Fibroblast of the aortic adventitia (primary cell): ENCODE measurements around the gene IWS1. TPM values are rescaled to one million over a fixed set of nuclear protein-coding genes. Genes with fewer than 3 reads are reported as not detected.

ENCODE experiments used
- DNase-seq: peaks from one replicate; pipeline ENCODE4 v3.0.0-alpha.2; 2010; ENCODE audit warnings: low read depth
- H3K4me3 ChIP-seq: 2 replicates; pipeline ENCODE4 v1.5.1; 2011; ENCODE audit warnings: low read depth, mild to moderate bottlenecking, control low read depth, low read length, moderate library complexity
- total RNA-seq: library from RNA; depleted of rRNA; stranded (reverse); fragments of >200 nt; gene quantifications from 2 replicates; pipeline ENCODE4 v1.2.3, GENCODE V29; 2012; ENCODE audit warnings: low replicate concordance
- TF ChIP-seq, protein P1 (sequence below): IDR thresholded peaks from 2 replicates; pipeline ENCODE4 v1.5.1; 2011; ENCODE audit warnings: mild to moderate bottlenecking, low read length, control low read depth, inconsistent platforms; ENCODE audit not compliant: insufficient read depth

IWS1 gene
- total RNA-seq, 1 donor, result 37.7 TPM

DNA sequence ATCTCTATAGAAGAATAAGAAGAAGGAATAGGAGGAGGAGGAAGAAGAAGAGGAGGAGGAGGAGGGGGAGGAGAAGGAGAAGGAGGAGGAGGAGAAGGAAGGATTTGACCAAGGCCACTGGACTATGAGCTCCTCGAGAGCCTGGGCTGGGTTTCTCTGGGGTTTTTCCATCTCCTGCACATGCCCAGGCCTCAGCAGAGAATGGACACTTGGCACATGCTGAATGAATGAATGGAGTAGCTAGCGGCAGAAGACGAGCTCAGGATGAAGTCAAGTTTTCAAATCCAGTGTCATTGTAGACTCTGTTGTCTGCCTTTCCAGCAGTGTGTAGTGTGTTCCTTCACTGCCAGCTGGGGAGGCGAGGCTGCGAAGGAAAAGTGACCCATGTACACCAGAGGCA is 11.4 kb upstream of the IWS1 start:
- DNase-seq, result no peak
- TF ChIP-seq, protein P1, sequence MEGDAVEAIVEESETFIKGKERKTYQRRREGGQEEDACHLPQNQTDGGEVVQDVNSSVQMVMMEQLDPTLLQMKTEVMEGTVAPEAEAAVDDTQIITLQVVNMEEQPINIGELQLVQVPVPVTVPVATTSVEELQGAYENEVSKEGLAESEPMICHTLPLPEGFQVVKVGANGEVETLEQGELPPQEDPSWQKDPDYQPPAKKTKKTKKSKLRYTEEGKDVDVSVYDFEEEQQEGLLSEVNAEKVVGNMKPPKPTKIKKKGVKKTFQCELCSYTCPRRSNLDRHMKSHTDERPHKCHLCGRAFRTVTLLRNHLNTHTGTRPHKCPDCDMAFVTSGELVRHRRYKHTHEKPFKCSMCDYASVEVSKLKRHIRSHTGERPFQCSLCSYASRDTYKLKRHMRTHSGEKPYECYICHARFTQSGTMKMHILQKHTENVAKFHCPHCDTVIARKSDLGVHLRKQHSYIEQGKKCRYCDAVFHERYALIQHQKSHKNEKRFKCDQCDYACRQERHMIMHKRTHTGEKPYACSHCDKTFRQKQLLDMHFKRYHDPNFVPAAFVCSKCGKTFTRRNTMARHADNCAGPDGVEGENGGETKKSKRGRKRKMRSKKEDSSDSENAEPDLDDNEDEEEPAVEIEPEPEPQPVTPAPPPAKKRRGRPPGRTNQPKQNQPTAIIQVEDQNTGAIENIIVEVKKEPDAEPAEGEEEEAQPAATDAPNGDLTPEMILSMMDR, result no peak
- H3K4me3 ChIP-seq, result no peak overlapping the region

DNA sequence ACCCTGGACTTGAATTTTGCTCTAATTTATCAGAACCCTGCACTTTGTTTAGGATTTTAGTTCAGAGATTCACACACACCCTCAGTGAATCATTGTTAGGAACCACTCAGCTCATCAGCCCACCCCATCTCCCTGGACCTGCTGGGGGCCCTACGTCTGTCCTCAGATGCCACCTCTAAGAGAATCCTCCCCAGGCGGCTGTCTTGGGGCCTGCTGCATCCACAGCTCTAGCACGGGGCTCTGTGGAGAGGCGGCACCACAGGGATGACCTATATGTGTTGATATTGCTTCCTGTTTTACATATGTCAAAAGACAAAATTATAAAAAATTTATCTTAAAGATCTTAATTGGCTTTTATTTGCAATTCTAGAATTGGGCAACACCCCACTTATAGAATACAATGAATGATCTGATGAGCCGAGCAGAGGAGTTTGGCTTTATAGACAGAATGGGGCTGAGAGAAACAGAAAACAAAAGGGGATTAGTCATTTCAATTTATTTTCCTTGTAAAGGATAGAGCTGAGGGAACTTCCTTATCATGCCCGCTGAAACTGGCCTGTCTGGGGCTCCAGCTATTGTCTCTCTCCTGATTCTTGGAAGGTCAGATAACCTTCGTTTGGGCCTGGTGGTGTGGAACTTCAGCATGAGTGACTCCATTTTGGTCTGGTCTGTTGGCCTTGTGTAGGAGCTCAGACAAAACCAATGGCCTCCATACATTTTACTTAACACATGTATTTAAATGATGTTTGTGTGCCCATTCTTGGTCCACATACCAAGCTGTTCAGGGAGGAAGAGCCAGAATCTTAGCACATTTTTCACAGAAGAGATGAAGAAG is 10.6 kb upstream of the IWS1 start:
- TF ChIP-seq, protein P1, result no peak
- no peak overlapping the region for H3K4me3 ChIP-seq
- no peak for DNase-seq

DNA sequence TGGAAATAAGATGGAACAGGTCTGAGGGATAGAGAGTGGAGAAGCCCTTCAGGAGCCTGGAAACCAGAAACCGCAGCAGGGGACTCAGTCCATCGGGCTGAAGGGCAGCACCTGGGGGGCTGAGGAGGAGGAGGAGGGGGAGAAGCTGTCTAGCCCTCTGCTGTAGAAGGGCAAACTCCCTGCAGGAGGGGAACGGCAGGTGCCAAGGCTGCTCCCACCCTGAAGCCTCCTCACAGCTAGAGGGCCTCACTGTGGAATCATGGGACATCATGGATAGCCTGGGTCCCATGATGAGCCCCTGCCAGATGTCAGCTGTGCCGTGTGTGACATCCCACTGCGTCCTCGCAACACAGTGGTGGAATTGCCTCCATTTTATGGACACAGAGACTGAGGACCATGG is 9.6 kb upstream of the IWS1 start:
- H3K4me3 ChIP-seq, result no peak overlapping the region
- no peak for DNase-seq
- TF ChIP-seq, protein P1, result no peak

DNA sequence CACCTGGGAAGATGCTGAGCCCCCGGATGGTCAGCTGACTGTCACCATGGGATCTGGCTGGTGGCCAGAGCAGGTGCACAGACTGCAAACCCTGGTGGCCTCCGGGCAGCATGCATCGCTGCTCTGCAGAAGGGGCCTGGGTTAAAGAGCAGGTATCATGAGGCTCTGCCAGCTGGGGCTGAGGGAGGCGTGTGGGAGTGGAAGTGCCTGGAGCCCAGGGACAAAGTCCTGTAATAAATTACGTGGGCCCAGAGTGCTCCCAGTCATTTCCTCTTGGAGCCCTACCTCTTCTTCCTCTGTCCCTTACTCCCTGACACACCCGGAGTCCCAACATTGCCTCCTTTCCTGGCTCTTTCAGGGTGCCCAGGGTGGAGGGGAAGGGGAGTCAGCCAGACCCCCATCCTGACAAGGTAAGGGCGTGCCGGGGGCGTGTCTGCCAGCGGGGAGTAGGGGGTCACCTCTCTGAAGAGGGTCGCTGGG is 9.2 kb upstream of the IWS1 start, which contains the start of gene MYO7B:
Gene MYO7B, plus strand, starts transcription at position 262 of the 480 bp plus-strand sequence. CDS start 24,040 bp downstream, outside the sequence.
- H3K4me3 ChIP-seq, result no peak within 1 kb of the TSS
- DNase-seq, result no peak
- TF ChIP-seq, protein P1, result no peak

DNA sequence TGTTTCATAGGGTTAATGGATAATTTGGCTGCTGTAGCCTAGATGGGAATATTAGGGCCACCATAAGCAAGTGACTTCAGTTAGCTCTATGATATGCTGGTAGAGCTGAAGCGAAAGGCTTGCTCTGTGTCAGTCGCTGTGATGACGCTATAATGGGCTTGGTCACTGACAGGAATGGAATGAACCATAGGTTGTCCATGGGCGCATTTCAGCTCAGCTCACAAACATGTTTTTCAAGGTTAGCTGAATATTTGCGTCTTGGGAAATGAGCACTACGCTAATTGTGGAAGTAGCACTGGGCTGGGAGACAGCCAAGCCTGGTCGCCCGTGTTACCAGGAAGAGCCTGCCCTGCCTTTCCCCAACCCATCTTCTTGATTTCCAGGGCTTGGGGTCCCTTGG is 6.0 kb upstream of the IWS1 start:
- TF ChIP-seq, protein P1, result no peak
- H3K4me3 ChIP-seq, result no peak overlapping the region
- DNase-seq, result no peak

DNA sequence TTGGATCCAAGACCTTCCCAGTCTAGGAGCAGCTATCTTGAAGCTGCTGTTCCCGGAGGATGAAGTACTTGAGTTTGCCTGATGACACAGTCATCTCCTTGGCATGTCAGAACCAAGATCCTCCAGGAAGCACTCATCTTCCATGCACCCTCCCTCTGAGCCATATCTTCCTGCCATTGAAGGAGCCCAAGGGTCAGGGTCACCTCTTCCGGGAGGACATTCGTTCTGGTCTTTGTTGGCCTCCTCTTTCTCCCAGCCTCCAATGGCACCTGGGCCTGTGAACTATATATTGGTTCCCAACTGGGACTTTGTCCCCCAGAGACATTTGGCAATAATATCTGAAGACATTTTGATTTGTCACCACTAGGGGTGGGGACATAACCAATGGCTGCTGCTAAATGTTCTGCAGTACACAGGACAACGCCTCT is 4.9 kb upstream of the IWS1 start:
- no peak for DNase-seq
- H3K4me3 ChIP-seq, result no peak overlapping the region
- TF ChIP-seq, protein P1, result no peak
